ENCODE results near the gene LPA.

- TF ChIP-seq CTCF (IDR thresholded peaks at IDR 0.05; ENCODE audit: low read depth, low read length) (no peak), POLR2A (IDR thresholded peaks at IDR 0.05; ENCODE audit: extremely low read depth, insufficient read length) (no peak)
Observed at GRCh38 chr6:160507420-160507819, 156.7 kb downstream of the LPA start.

Measured in NB4 (cell line).